GM12891 (cell line): ENCODE data around the gene SYCP2L.
"Not testable (repeated sequence)": the region's sequence is repeated elsewhere in the genome, so short reads cannot be mapped to it uniquely, and the experiment has no call there.

ENCODE experiments used
- PAX5 ChIP-seq: IDR thresholded peaks from 2 replicates; pipeline ENCODE4 v1.6.1; 2011; ENCODE audit warnings: low read length, moderate library complexity, mild to moderate bottlenecking; ENCODE audit not compliant: insufficient read depth, severe bottlenecking
- POLR2A ChIP-seq: IDR thresholded peaks from 2 replicates; pipeline ENCODE4 v1.6.1; 2011; ENCODE audit warnings: low read depth, low read length, control low read depth
- POLR2AphosphoS5 ChIP-seq: IDR thresholded peaks from 2 replicates; pipeline ENCODE4 v1.6.1; 2011; ENCODE audit warnings: low read depth, low read length, control low read depth
- POU2F2 ChIP-seq: IDR thresholded peaks from 2 replicates; pipeline ENCODE4 v1.6.1; 2011; ENCODE audit warnings: low read depth, mild to moderate bottlenecking, control low read depth, low read length, moderate library complexity
- TAF1 ChIP-seq: IDR thresholded peaks from 2 replicates; pipeline ENCODE4 v1.6.1; 2011; ENCODE audit warnings: low read depth, low read length, control low read depth

- not testable (repeated sequence) for TF ChIP-seq TAF1, POLR2AphosphoS5, POLR2A, POU2F2, PAX5
Measured at GRCh38 chr6:10866709-10867108, 20.1 kb upstream of the SYCP2L start.
